GM10248 (cell line): ENCODE results near the gene CISTR.
"Not testable (repeated sequence)": the region's sequence is repeated elsewhere in the genome, so short reads cannot be mapped to it uniquely, and the experiment has no call there.

Source experiments
- CTCF ChIA-PET: fragments of 300-600 bp; sonication (Branson Sonifier 250); formaldehyde crosslinking; extraction: SDS; loops from one replicate; lab custom pipeline; 2021; ENCODE audit warnings: antibody characterized with exemption; lab: Yijun Ruan, JAX
- POLR2A ChIA-PET: fragments of 350-650 bp; sonication (Branson Sonifier 250); formaldehyde crosslinking; extraction: SDS; loops from one replicate; lab custom pipeline; 2020; ENCODE audit warnings: antibody characterized with exemption; lab: Yijun Ruan, JAX
- DNase-seq: peaks from one replicate; pipeline ENCODE4 v3.0.0; 2012; ENCODE audit errors: extremely low spot score
- CTCF ChIP-seq: IDR thresholded peaks from 2 replicates; pipeline ENCODE4 v1.5.1; 2012; ENCODE audit warnings: mild to moderate bottlenecking, low read depth; ENCODE audit errors: extremely low read depth, missing control alignments, control extremely low read depth

CISTR gene

GRCh38 chr12:53722450-53723041 lies 29.2 kb downstream of the CISTR start:
- DNase-seq = peak; percentile 36
- TF ChIP-seq CTCF = no peak
- ChIA-PET CTCF (interaction anchor here (1.0 to 19.1 kb wide), 7 partner anchors 13 to 36 kb away, joined by 3 to 460 read pairs (median 10); no protein-coding TSS in a partner anchor), POLR2A (no interaction called here)

- ChIA-PET POLR2A (no interaction called here), CTCF (interaction anchor here (1.5 to 19.1 kb wide), 4 partner anchors 10 to 34 kb away, joined by 3 to 460 read pairs (median 8); no protein-coding TSS in a partner anchor)
- TF ChIP-seq CTCF = no peak
- no peak for DNase-seq
Observed at GRCh38 chr12:53720946-53721345, 30.8 kb downstream of the CISTR start.

- TF ChIP-seq CTCF = no peak
- POLR2A ChIA-PET = no interaction called here
- DNase-seq = no peak
- CTCF ChIA-PET = interaction anchor here (0.9 to 7.3 kb wide), 7 partner anchors 8 to 176 kb away, joined by 3 to 97 read pairs (median 4); partner anchors contain the start of gene CALCOCO1
Observed at GRCh38 chr12:53719649-53720048, 32.1 kb downstream of the CISTR start.

GRCh38 chr12:53718567-53718966 lies 33.2 kb downstream of the CISTR start:
- CTCF ChIA-PET = interaction anchor here (1.2 to 7.3 kb wide), 6 partner anchors 9 to 32 kb away, joined by 4 to 97 read pairs (median 6); partner anchors contain the start of gene CALCOCO1
- POLR2A ChIA-PET, DNase-seq: not testable (repeated sequence)

- no peak for TF ChIP-seq CTCF
- DNase-seq = no peak
- CTCF ChIA-PET = interaction anchor here (2.2 to 7.3 kb wide), 2 partner anchors 15 to 28 kb away, joined by 11 to 97 read pairs; no protein-coding TSS in a partner anchor
- POLR2A ChIA-PET = no interaction called here
Observed at GRCh38 chr12:53717319-53717718, 34.5 kb downstream of the CISTR start.

GRCh38 chr12:53714004-53714403 lies 37.8 kb downstream of the CISTR start:
- no peak for DNase-seq
- POLR2A ChIA-PET = no interaction called here
- CTCF ChIA-PET = interaction anchor here (1.0 to 7.3 kb wide), 11 partner anchors 9 to 192 kb away, joined by 3 to 97 read pairs (median 4); partner anchors contain the start of genes ATP5MC2 and CALCOCO1
- no peak for TF ChIP-seq CTCF

- POLR2A ChIA-PET = no interaction called here
Observed at GRCh38 chr12:53713516-53713915, 38.3 kb downstream of the CISTR start.

More at GRCh38 chr12:53713516-53713915, 38.3 kb downstream of the CISTR start:
- CTCF ChIA-PET = interaction anchor here (1.0 to 7.3 kb wide), 11 partner anchors 8 to 191 kb away, joined by 3 to 97 read pairs (median 4); partner anchors contain the start of genes ATP5MC2 and CALCOCO1
- DNase-seq = no peak
- TF ChIP-seq CTCF = no peak
